ES-I3 (cell line): ENCODE measurements around the gene LIMK2.
"Not testable (repeated sequence)": the region's sequence is repeated elsewhere in the genome, so short reads cannot be mapped to it uniquely, and the experiment has no call there.

Source experiments
- H3K36me3 ChIP-seq: 2 replicates; pipeline ENCODE4 v1.6.1; 2013; ENCODE audit warnings: mild to moderate bottlenecking, low read length, control low read depth, moderate library complexity; ENCODE audit not compliant: insufficient read depth
- H3K4me1 ChIP-seq: 2 replicates; pipeline ENCODE4 v1.6.1; 2013; ENCODE audit warnings: mild to moderate bottlenecking, control low read depth, low read length; ENCODE audit not compliant: insufficient read depth
- H3K9ac ChIP-seq: 2 replicates; pipeline ENCODE4 v1.6.1; 2013; ENCODE audit warnings: low read depth, mild to moderate bottlenecking, low read length, moderate library complexity
- H3K9me3 ChIP-seq: 2 replicates; pipeline ENCODE4 v1.6.1; 2013; ENCODE audit warnings: mild to moderate bottlenecking, low read length, moderate library complexity; ENCODE audit not compliant: control insufficient read depth, insufficient read depth

LIMK2 gene

DNA sequence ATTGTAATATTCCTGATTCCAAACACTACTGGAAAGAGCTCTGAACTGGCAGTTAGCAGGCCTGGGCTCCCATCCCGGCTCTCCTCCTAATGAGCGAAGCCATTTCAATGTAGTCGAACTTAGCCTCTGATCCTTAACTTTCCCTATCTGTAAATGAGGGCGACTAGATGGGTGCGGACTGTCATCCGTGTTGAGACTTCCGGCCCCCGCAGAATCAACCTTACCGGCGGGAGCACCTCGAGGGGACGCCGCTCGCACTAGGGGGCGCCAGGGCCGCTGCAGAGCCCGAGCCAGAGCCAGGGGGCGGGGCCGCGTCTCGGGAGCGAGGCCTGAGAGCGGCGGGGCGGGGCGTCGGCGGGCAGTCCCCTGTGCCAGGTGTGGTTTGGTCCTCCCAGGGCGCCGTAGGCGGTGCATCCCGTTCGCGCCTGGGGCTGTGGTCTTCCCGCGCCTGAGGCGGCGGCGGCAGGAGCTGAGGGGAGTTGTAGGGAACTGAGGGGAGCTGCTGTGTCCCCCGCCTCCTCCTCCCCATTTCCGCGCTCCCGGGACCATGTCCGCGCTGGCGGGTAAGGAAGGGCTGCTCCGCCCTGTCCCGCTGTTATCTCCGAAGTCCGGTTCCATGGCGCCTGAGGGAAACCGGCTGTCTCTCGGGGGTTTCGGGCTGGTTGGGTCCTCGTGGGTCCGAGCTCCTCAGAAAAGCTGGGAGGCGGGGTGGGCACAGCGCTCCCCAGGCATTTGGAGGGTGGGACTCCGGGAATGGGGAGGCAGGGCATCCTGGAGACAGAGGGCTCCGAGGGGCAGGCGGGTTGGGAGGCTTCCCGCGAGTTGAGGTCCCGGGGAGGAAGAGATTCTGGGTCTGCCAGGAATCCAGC lies at the start of gene LIMK2:
Gene LIMK2 (plus strand): TSS at position 437 of the 869 bp plus-strand sequence. CDS start 111 bp downstream, at position 548.
- H3K9me3 ChIP-seq: no peaks in the 10 kb centered on the region
- H3K4me1 ChIP-seq: peaks cover 7% of the 10 kb centered on the region
- H3K9ac ChIP-seq: peak within 1 kb of the TSS; percentile 90
- no peaks in the 10 kb centered on the region; the same call in 1 of the 2 replicates for H3K36me3 ChIP-seq

DNA sequence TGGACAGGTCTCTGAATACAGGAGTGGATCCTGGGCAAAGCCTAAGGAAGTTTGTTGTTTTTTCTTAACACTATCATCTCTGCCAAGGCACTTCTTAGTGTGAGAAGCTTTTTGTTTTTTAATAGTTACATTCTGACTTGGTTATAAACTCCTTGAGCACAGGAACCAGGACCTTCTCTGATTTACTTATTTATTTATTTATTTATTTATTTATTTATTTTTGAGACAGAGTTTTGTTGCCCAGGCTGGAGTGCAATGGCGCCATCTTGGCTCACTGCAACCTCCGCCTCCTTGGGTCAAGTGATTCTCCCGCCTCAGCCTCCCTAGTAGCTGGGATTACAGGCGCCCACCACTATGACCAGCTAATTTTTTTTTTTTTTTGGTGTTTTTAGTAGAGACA lies 41.1 kb upstream of the LIMK2 start:
- Histone ChIP-seq H3K9ac (no peak overlapping the region), H3K9me3 (no peaks in the 10 kb centered on the region), H3K4me1 (no peaks in the 10 kb centered on the region; the same call in 1 of the 2 replicates), H3K36me3 (no peaks in the 10 kb centered on the region)

GRCh38 chr22:31171734-31172133 lies 40.4 kb upstream of the LIMK2 start:
- H3K9ac ChIP-seq, H3K9me3 ChIP-seq, H3K4me1 ChIP-seq, H3K36me3 ChIP-seq: not testable (repeated sequence)

GRCh38 chr22:31173386-31174145 lies 38.5 kb upstream of the LIMK2 start:
- Histone ChIP-seq H3K4me1 (no peaks in the 10 kb centered on the region; the same call in 1 of the 2 replicates), H3K9ac (no peak overlapping the region), H3K9me3 (no peaks in the 10 kb centered on the region), H3K36me3 (no peaks in the 10 kb centered on the region)

DNA sequence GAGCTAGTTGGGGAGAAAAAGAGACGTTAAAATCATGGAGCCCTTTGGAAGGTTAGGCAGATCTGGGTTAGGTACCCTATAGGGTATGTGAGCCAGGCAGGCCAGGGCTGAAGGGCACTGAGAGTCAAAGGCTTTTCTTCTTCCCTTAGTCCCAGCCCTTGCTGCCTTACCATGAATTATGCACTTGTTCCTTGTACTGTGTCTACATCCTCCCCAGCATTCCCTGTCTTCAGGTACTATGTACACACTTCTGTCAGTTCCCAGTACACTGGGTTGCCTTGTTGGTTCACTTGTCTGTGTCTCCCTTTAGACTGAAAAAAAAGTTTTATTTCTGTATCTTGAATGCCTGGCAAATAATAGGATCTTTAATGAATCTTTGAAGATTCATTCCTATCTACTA lies 35.2 kb upstream of the LIMK2 start:
- Histone ChIP-seq H3K9me3 (no peaks in the 10 kb centered on the region), H3K9ac (no peak overlapping the region), H3K36me3 (no peaks in the 10 kb centered on the region), H3K4me1 (no peaks in the 10 kb centered on the region; the same call in 1 of the 2 replicates)

DNA sequence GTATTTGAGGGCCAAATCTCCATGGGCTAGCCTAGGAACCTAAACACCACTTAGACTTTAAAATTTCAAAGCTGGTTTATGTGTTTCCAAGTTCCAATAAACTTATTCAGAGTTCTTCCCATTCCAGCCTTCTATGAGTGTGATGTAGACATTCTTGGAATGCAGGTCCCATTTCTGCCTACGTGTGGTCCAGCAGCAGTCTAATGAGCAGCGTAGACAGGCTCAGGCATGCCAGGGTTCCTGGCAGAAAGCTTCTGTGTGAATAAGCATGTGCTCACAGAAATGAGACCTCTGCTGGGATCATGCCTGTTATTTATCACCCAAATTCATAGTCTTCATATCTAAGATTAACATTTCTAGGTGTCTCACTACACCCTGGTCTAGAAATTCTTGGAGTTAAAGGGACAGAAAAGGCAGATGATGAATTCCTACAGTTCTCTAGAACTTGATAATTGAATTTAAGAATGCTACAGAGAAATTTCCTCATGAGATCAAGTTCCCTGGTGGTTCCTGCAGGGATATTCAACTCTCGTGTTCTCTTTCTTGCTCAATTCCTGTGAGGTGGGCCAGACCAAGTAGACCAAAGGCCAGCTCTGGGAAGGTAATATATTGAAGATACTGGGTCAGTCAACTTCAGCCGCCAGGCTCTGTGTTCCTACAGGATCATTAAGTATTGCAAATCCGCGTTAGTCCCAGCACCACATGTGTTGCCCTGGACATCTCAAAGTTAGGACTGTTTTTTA lies 34.5 kb upstream of the LIMK2 start:
- Histone ChIP-seq H3K9ac (no peak overlapping the region), H3K4me1 (no peaks in the 10 kb centered on the region; the same call in 1 of the 2 replicates), H3K9me3 (no peaks in the 10 kb centered on the region), H3K36me3 (no peaks in the 10 kb centered on the region)

DNA sequence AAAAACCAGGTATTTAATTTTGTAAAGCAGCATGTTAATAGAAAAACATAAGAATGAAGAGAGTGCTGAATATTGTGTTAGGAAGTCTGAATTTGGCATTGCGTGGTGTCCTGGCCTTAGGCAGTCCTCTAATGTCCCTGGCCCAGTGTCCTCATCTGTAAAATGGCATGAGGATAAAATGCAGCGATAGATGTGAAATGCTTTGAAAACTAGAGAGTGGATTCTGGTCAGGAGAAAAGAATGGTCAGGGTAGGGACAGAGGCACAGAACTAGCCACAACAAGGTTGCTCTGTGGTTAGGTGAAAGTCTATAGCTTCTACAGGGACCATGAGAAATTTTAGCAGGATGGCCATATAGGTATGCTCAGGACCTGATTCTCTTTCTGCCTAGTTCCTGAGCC lies 33.2 kb upstream of the LIMK2 start:
- Histone ChIP-seq H3K4me1 (no peaks in the 10 kb centered on the region), H3K9ac (no peak overlapping the region), H3K36me3 (no peaks in the 10 kb centered on the region), H3K9me3 (no peaks in the 10 kb centered on the region)

DNA sequence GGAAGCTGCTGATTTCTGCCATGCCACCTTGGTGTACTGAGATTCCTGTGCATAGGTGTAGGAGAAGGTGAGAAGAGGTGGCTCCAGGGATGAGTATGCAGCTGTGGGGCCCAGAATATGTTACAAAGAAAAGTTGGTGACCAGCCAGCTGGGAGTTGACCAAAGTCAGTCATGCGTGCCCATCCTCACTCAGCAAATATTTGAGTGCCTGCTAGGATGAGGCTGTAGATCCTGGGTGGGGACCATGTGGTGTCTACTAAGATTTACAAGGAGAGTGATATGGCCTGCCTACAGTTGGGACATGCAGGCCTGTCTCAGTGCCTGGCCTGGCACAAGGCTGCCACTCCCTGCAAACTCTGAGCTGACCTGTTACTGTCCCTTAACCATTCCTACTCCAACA lies 32.8 kb upstream of the LIMK2 start:
- Histone ChIP-seq H3K36me3 (no peaks in the 10 kb centered on the region), H3K9ac (no peak overlapping the region), H3K9me3 (no peaks in the 10 kb centered on the region)

GRCh38 chr22:31184015-31184414 lies 28.1 kb upstream of the LIMK2 start:
- H3K36me3 ChIP-seq: no peaks in the 10 kb centered on the region
- H3K4me1 ChIP-seq: no peaks in the 10 kb centered on the region
- no peak overlapping the region for H3K9ac ChIP-seq

More for the DNA sequence above, 32.8 kb upstream of the LIMK2 start:
- no peaks in the 10 kb centered on the region for H3K4me1 ChIP-seq

DNA sequence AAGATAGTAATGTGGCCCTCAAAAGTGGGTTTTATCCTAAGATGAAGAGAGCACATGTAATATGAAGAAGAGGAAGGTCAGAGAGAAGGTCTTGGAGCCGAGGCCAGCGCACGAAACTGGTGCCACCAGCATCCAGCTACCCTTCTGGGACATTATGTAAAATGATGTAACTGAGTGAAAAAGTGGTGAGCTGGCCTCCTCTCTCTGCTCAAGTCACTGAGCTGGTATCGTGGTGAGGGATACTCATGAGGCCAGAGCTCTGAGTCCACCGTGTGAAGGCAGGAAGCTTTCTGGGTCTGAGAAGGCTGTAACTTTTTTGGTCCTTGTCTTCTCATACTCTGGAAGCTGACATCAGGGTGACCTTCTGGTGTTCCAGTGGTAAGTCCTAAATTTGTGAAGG lies 27.0 kb upstream of the LIMK2 start:
- no peaks in the 10 kb centered on the region for H3K9me3 ChIP-seq
- H3K36me3 ChIP-seq: no peaks in the 10 kb centered on the region
- no peaks in the 10 kb centered on the region for H3K4me1 ChIP-seq
- H3K9ac ChIP-seq: no peak overlapping the region

More at GRCh38 chr22:31184015-31184414, 28.1 kb upstream of the LIMK2 start:
- no peaks in the 10 kb centered on the region for H3K9me3 ChIP-seq

- H3K4me1 ChIP-seq: no peaks in the 10 kb centered on the region
- no peak overlapping the region for H3K9ac ChIP-seq
- no peaks in the 10 kb centered on the region for H3K36me3 ChIP-seq
- no peaks in the 10 kb centered on the region for H3K9me3 ChIP-seq
Observed at GRCh38 chr22:31187627-31188026, 24.5 kb upstream of the LIMK2 start.

GRCh38 chr22:31192513-31192912 lies 19.6 kb upstream of the LIMK2 start:
- Histone ChIP-seq H3K9me3 (no peaks in the 10 kb centered on the region), H3K9ac (no peak overlapping the region; the same call in 1 of the 2 replicates), H3K4me1 (no peaks in the 10 kb centered on the region), H3K36me3 (no peaks in the 10 kb centered on the region)

DNA sequence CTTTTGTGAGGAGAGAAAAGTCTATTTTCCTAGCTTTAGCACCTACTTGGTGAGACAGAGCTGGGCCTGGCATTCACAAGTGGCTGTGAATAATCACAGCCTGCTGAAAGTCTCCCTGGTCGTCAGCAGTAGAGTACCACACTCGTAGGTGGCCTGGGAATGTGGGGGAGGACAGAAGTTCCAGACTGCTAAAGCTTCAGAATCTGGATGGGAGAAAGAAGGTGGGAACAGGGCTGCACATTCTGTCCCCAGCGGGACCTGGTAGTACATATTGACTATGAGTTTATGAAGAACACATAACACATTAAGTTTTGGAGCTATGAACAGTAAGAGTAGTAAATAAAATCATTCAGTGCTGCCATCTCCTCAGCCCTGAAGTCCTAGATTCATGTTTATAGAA lies 19.0 kb upstream of the LIMK2 start:
- no peaks in the 10 kb centered on the region for H3K9me3 ChIP-seq
- H3K4me1 ChIP-seq: no peaks in the 10 kb centered on the region
- peak overlapping the region; percentile 6; the same call in 1 of the 2 replicates for H3K9ac ChIP-seq
- no peaks in the 10 kb centered on the region for H3K36me3 ChIP-seq

GRCh38 chr22:31194681-31195080 lies 17.4 kb upstream of the LIMK2 start:
- H3K9ac ChIP-seq, H3K9me3 ChIP-seq, H3K36me3 ChIP-seq, H3K4me1 ChIP-seq: not testable (repeated sequence)
